Suppressor macrophage (primary cell): Measurements from ENCODE around the gene PRCD.
"Not testable (repeated sequence)": the region's sequence is repeated elsewhere in the genome, so short reads cannot be mapped to it uniquely, and the experiment has no call there.

ENCODE experiments used
- DNase-seq, 4 experiments: peaks; one replicate each; pipeline ENCODE4 v3.0.0-alpha.2; 2020 to 2022

Gene PRCD

GRCh38 chr17:76528156-76528527 lies 11.7 kb upstream of the PRCD start:
- no peak for DNase-seq

GRCh38 chr17:76528528-76529223 lies 11.2 kb upstream of the PRCD start:
- DNase-seq = peak in 1 of 4 experiments; percentile 24

GRCh38 chr17:76529224-76530094 lies 10.4 kb upstream of the PRCD start:
- peak; percentile 80 to 87 (median 86) for DNase-seq

- DNase-seq = peak; percentile 68 to 85 (median 78)
Observed at GRCh38 chr17:76530095-76530723, 9.6 kb upstream of the PRCD start.

- DNase-seq = no peak
Observed at GRCh38 chr17:76530811-76531485, 8.9 kb upstream of the PRCD start.

GRCh38 chr17:76531486-76532038 lies 8.3 kb upstream of the PRCD start:
- no peak for DNase-seq

GRCh38 chr17:76532072-76532651 lies 7.7 kb upstream of the PRCD start:
- no peak for DNase-seq

- DNase-seq = not testable (repeated sequence)
Observed at GRCh38 chr17:76533640-76534359, 6.0 kb upstream of the PRCD start.

- peak in 3 of 4 experiments; percentile 53 to 69 (median 60) for DNase-seq
Observed at GRCh38 chr17:76534831-76535732, 4.8 kb upstream of the PRCD start.

GRCh38 chr17:76535788-76536510 lies 3.9 kb upstream of the PRCD start:
- no peak for DNase-seq

GRCh38 chr17:76536511-76537287 lies 3.1 kb upstream of the PRCD start:
- DNase-seq = no peak

GRCh38 chr17:76537288-76537577 lies 2.6 kb upstream of the PRCD start:
- DNase-seq = peak in 3 of 4 experiments; percentile 41 to 63 (median 51)

GRCh38 chr17:76537578-76538280 lies 2.1 kb upstream of the PRCD start, which contains the start of gene CYGB:
CYGB (minus strand) TSS chr17:76537709; CDS start chr17:76537542, 167 bp downstream.
- peak in 2 of 4 experiments; percentile 30 to 54 for DNase-seq

- peak; percentile 43 to 64 (median 48) for DNase-seq
Observed at GRCh38 chr17:76538281-76538931, 1.4 kb upstream of the PRCD start.

GRCh38 chr17:76538941-76539570 lies 788 bp upstream of the PRCD start:
- DNase-seq = no peak

- peak; percentile 81 to 90 (median 89) for DNase-seq
Observed at GRCh38 chr17:76540381-76541300, 797 bp downstream of the PRCD start.
